Mammary epithelial cell (primary cell): ENCODE measurements around the gene WDR48.

Experiments used
- CTCF ChIP-seq, 2 donors: IDR thresholded peaks in 1 of 2; conservative IDR thresholded peaks in 1 of 2; 2 replicates each; pipeline ENCODE4 v1.5.1; 2011 to 2012; ENCODE audit warnings: inconsistent platforms in 2 of 2, low read length in 2 of 2, mild to moderate bottlenecking in 2 of 2, control low read depth in 1 of 2, low read depth in 1 of 2; ENCODE audit not compliant: insufficient read depth in 1 of 2; ENCODE audit errors: extremely low read depth in 1 of 2
- EZH2 ChIP-seq: IDR thresholded peaks from 2 replicates; pipeline ENCODE4 v1.6.1; 2012; ENCODE audit warnings: low read length, inconsistent platforms, borderline replicate concordance

- TF ChIP-seq CTCF (conservative IDR thresholded peaks at IDR 0.05 in 1 of 2, IDR thresholded peaks at IDR 0.05 in 1 of 2; ENCODE audit: extremely low read depth in 1 of 2, insufficient read depth in 1 of 2, low read depth in 1 of 2, low read length in 2 of 2) (no peak), EZH2 (no peak)
These were observed 15.5 kb downstream of the WDR48 start for GRCh38 chr3:39067286-39067685.
